Prostate gland (tissue), 2 donors: ENCODE data around the gene TRIM26.

Experiments
- POLR2A ChIP-seq: fragments of 450-650 bp; IDR thresholded peaks from one replicate; pipeline ENCODE4 v1.6.1; 2016; ENCODE audit warnings: antibody characterized with exemption, mild to moderate bottlenecking
- POLR2AphosphoS5 ChIP-seq: sonication (generic); formaldehyde crosslinking; IDR thresholded peaks from one replicate; pipeline ENCODE4 v1.6.1; 2017; ENCODE audit warnings: antibody characterized with exemption
- TF ChIP-seq, protein P1 (sequence below), 4 experiments: fragments of 200-600 bp in 2 of 4; fragments of 450-650 bp in 2 of 4; sonication (generic) in 2 of 4; IDR thresholded peaks; 1 replicate in 3 of 4; 2 replicates in 1 of 4; pipeline ENCODE4 v1.5.1; 2016 to 2019; ENCODE audit warnings: antibody characterized with exemption in 4 of 4, mild to moderate bottlenecking in 2 of 4, moderate library complexity in 2 of 4

DNA sequence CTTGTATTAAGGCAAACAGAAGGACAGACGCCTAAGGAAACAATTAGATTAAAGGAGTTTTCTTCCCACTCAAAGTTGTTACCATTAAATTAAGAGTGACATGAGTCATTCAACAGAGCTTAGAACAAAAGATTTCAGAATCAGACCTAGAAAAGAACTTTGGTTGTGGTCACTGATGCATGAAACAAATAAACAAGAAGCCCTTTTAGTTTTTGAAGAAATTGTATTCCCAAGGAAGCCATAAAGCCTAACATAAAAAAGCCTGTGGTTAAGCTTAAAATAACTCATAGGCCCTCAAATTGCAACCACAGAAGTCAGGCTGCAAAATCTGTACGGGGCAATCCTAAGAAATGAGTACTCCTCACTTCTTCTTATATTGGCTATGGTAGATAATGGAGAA, 17.9 kb upstream of the TRIM26 start:
- TF ChIP-seq, protein P1, sequence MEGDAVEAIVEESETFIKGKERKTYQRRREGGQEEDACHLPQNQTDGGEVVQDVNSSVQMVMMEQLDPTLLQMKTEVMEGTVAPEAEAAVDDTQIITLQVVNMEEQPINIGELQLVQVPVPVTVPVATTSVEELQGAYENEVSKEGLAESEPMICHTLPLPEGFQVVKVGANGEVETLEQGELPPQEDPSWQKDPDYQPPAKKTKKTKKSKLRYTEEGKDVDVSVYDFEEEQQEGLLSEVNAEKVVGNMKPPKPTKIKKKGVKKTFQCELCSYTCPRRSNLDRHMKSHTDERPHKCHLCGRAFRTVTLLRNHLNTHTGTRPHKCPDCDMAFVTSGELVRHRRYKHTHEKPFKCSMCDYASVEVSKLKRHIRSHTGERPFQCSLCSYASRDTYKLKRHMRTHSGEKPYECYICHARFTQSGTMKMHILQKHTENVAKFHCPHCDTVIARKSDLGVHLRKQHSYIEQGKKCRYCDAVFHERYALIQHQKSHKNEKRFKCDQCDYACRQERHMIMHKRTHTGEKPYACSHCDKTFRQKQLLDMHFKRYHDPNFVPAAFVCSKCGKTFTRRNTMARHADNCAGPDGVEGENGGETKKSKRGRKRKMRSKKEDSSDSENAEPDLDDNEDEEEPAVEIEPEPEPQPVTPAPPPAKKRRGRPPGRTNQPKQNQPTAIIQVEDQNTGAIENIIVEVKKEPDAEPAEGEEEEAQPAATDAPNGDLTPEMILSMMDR (IDR thresholded peaks at IDR 0.05), result no peak
- TF ChIP-seq POLR2A, result no peak
- no peak for TF ChIP-seq POLR2AphosphoS5
